ENCODE measurements around the gene HEPH.
"Not testable (repeated sequence)": the region's sequence is repeated elsewhere in the genome, so short reads cannot be mapped to it uniquely, and the experiment has no call there.

HEPH gene

DNA sequence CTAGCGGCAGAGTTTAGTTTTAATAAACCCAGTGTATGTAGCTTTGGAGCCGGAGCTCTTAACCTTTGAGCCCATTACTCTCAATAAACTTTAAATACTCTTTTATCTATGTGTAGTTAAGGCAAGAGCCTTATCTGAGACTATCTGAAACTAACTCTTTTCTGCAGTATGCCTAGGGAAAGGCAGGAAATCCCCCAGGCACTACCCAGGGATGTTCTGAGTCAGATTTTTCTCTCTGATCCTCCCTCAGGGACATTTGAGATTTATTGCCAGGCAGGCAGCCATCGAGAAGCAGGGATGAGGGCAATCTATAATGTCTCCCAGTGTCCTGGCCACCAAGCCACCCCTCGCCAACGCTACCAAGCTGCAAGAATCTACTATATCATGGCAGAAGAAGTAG lies 39.1 kb downstream of the HEPH start:
- DNase-seq: no peak

DNA sequence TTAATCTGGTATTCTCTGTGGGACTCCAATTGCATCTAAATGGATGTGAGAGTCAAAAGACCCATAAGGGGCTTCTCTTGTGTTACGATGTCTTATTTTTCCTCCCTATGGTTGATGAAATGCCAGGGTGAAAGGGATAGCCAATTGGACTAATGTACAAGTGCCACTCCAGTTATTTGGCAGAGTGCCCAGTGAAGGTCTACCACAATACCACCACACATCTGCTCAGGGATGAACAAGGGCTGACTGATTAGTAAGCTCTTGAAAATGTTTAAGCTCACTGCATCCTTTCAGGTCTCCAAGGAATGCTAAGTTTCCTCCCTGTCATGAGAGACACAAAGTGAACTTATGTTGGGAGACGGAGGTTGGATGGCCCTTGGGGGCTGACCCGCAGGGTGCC lies 57.8 kb downstream of the HEPH start:
- no peak for DNase-seq

DNA sequence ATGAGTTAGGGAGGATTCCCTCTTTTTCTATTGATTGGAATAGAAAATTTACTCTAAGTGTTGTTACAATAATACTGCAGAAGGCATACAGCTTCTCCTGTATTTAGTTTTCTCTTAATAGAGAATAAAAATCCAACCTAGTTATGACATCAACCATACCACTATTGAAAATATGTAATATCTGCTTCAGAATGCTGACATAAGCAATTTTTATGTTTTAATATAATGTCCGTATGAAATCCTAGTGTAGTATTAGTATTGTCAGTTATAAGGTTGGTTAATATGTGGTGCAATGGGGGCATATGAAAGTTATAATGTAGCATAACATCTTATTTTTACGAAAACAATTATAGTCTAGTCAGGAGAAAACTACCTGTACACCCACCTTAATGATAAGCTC lies 68.2 kb downstream of the HEPH start:
- no peak for DNase-seq

DNA sequence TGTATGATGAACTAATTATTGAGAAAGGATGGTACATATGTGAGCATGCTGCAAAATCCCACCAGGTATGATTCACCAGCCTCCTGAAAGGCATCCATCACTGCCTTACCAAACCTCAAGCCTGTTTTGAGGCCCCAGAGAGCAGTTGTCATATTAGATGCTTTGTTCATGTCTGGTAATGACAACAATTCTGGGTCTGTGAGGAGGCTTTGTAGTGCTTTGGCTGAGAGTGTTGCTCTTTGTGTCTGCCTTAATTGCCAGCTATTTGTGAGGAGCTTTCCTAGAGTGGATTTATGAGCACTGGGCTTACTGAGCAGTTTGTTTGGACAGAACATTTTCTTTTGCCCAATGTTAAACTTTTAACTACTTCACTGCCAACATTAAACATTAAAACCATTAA lies 69.2 kb downstream of the HEPH start:
- no peak for DNase-seq

DNA sequence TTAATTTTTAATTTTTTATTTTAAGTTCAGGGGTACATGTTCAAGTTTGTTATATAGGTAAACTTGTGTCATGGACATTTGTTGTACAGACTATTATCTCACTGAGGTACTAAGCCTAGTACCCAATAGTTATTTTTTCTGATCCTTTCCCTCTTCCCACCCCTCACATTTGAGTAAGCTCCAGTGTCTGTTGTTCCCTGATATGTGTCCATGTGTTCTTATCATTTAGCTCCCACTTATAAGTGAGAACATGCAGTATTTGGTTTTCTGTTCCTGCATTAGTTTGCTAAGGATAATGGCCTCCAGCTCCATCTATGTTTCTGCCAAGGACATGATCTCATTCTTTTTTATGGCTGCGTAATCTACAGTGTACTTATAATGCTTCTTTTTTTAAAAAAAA lies 69.9 kb downstream of the HEPH start:
- not testable (repeated sequence) for DNase-seq

DNA sequence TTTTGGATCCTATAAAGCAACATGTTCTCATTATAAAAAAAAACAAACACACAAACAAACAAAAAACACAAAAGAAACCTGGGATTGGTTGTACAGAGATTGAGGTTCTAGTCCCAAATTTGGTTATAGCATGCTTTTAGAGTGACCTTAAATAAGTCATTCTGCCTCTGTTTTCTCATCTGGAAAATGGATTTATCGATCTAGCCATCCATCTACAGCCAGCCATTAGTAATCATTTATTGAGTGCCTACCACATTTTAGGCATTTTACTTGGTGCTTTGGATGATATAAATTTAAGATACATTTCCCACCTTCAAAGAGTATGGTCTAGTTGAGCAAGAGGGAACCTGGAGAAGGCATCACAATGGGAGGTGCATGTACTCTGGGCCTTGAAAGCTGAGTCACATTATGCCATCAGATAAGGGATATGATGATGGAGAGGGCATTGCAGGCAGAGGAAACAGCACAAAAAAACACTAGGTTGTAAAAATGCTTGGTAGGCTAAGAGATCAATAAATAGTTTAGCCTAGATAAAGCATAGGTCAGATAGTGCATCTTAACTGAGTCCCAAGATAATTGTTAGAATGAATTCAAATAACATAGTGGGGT lies 91.4 kb downstream of the HEPH start:
- no peak for DNase-seq

DNA sequence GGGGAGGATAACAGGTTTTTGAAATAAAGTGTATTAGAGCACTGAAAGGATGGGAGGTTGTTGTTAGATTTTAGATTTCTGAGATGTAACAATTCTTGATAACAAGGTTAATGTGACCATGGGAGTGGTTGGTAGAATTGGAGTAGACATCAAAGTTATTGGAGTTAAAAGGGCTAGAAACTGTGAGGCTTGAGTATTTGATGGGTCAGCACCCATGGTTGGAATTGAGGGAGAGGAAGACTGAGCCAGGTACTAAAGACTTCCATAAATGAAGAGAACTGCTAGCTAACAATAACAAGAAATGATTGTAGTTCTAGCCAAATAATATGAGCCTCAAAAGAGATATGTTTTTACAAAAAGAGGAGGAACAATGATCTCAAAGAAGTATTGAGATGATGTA lies 98.8 kb downstream of the HEPH start:
- no peak for DNase-seq

Data from NCI-H1092 (cell line).